NCI-H2196 treated with DMSO at 0.1 percent for 48 hours (cell line): ENCODE data around the gene STK33.

Experiments
- DNase-seq: peaks from one replicate; lab custom pipeline; 2025; ENCODE audit not compliant: unreplicated experiment; lab: John Stamatoyannopoulos, UW

STK33 gene

GRCh38 chr11:8357891-8358566 lies 236.0 kb downstream of the STK33 start:
- DNase-seq: no peak

GRCh38 chr11:8357505-8357888 lies 236.5 kb downstream of the STK33 start:
- no peak for DNase-seq

GRCh38 chr11:8356721-8357504 lies 237.1 kb downstream of the STK33 start:
- no peak for DNase-seq

- DNase-seq: no peak
Measured at GRCh38 chr11:8356216-8356615, 237.8 kb downstream of the STK33 start.

GRCh38 chr11:8355416-8355742 lies 238.6 kb downstream of the STK33 start:
- no peak for DNase-seq

- DNase-seq: no peak
Measured at GRCh38 chr11:8354622-8355415, 239.2 kb downstream of the STK33 start.

- DNase-seq: no peak
Measured at GRCh38 chr11:8352876-8353505, 241.0 kb downstream of the STK33 start.

- DNase-seq: no peak
Measured at GRCh38 chr11:8352103-8352875, 241.7 kb downstream of the STK33 start.

GRCh38 chr11:8351223-8351622 lies 242.8 kb downstream of the STK33 start:
- no peak for DNase-seq

GRCh38 chr11:8347978-8348377 lies 246.1 kb downstream of the STK33 start:
- no peak for DNase-seq

GRCh38 chr11:8346157-8346755 lies 247.8 kb downstream of the STK33 start:
- DNase-seq: no peak

GRCh38 chr11:8345179-8345578 lies 248.8 kb downstream of the STK33 start:
- no peak for DNase-seq

GRCh38 chr11:8344346-8344745 lies 249.7 kb downstream of the STK33 start:
- no peak for DNase-seq

GRCh38 chr11:8342821-8343681 lies 251.0 kb downstream of the STK33 start:
- no peak for DNase-seq

GRCh38 chr11:8341996-8342395 lies 252.0 kb downstream of the STK33 start:
- no peak for DNase-seq
